A673 (cell line): ENCODE measurements around the gene CCDC57. TPM values are rescaled to one million over a fixed set of nuclear protein-coding genes. Genes with fewer than 3 reads are reported as not detected.

Source experiments
- BruUV-seq: library from RNA; stranded (reverse); fragments of 400-500 nt; replicated peaks from 2 replicates; lab custom pipeline; 2021; lab: Mats Ljungman, UMichigan
- CTCF ChIA-PET: fragments of 300-600 bp; sonication (Branson Sonifier 250); formaldehyde crosslinking; loops from one replicate; lab custom pipeline; 2022; ENCODE audit warnings: antibody characterized with exemption; lab: Charles Lee
- POLR2A ChIA-PET: fragments of 300-600 bp; sonication (Branson Sonifier 250); formaldehyde crosslinking; loops from one replicate; lab custom pipeline; 2022; ENCODE audit warnings: antibody characterized with exemption; ENCODE audit not compliant: low non-redundant PET; lab: Charles Lee
- DNase-seq: peaks from one replicate; pipeline ENCODE4 v3.0.0-alpha.2; 2015; ENCODE audit warnings: low spot score
- H3K27ac ChIP-seq: fragments of 200-600 bp; sonication (generic); 2 replicates; pipeline ENCODE4 v1.5.1; 2016; ENCODE audit warnings: mixed run types, low read depth, mild to moderate bottlenecking, mixed read lengths, antibody characterized with exemption, low read length; ENCODE audit not compliant: poor library complexity, severe bottlenecking
- H3K27me3 ChIP-seq: fragments of 200-600 bp; sonication (generic); replicated peaks from 2 replicates; pipeline ENCODE4 v1.6.1; 2017; ENCODE audit warnings: mixed run types, low read depth, mild to moderate bottlenecking, mixed read lengths, antibody characterized with exemption, low read length; ENCODE audit not compliant: insufficient read depth, poor library complexity
- H3K36me3 ChIP-seq: fragments of 200-600 bp; sonication (generic); 2 replicates; pipeline ENCODE4 v1.6.1; 2016; ENCODE audit warnings: mixed run types, mild to moderate bottlenecking, mixed read lengths, antibody characterized with exemption, low read length; ENCODE audit not compliant: insufficient read depth, poor library complexity, severe bottlenecking
- H3K4me1 ChIP-seq: fragments of 200-600 bp; sonication (generic); 2 replicates; pipeline ENCODE4 v1.6.1; 2017; ENCODE audit warnings: mixed run types, mild to moderate bottlenecking, mixed read lengths, antibody characterized with exemption, low read length; ENCODE audit not compliant: insufficient read depth, poor library complexity, severe bottlenecking
- H3K4me3 ChIP-seq: fragments of 200-600 bp; sonication (generic); 2 replicates; pipeline ENCODE4 v1.5.1; 2016; ENCODE audit warnings: low read depth, mixed run types, mild to moderate bottlenecking, mixed read lengths, low read length; ENCODE audit not compliant: poor library complexity, severe bottlenecking
- H3K9me3 ChIP-seq: fragments of 200-600 bp; sonication (generic); 2 replicates; pipeline ENCODE4 v1.6.1; 2016; ENCODE audit warnings: mixed run types, low read depth, mild to moderate bottlenecking, mixed read lengths, antibody characterized with exemption, low read length; ENCODE audit not compliant: poor library complexity, severe bottlenecking
- CTCF ChIP-seq: fragments of 300-800, 200-600 bp; sonication (generic); conservative IDR thresholded peaks from 2 replicates; pipeline ENCODE4 v1.5.1; 2017; ENCODE audit warnings: low read depth, mild to moderate bottlenecking, antibody characterized with exemption, low read length, moderate library complexity, mixed read lengths
- EZH2 ChIP-seq: fragments of 200-600 bp; sonication (generic); IDR thresholded peaks from 2 replicates; pipeline ENCODE4 v1.6.1; 2017; ENCODE audit warnings: borderline replicate concordance, low read depth, mild to moderate bottlenecking, mixed read lengths, antibody characterized with exemption, low read length; ENCODE audit not compliant: poor library complexity, severe bottlenecking
- intact Hi-C: fragments of 100-400 bp; cut with micrococcal nuclease; formaldehyde crosslinking; loops from one replicate; pipeline ENCODE4 v1.10.0; 2022; ENCODE audit not compliant: unreplicated experiment
- total RNA-seq: library from RNA; stranded (reverse); gene quantifications from 2 replicates; pipeline ENCODE4 v1.2.3, GENCODE V29; 2021

Gene CCDC57
- total RNA-seq, 1 experiment from 2014 or later = 43.6 TPM

- Histone ChIP-seq H3K36me3 (no peaks in the 10 kb centered on the region), H3K4me3 (no peak overlapping the region), H3K27me3 (no peaks in the 10 kb centered on the region), H3K27ac (no peak overlapping the region), H3K4me1 (no peaks in the 10 kb centered on the region), H3K9me3 (no peaks in the 10 kb centered on the region)
- BruUV-seq = no TSS peak
- ChIA-PET CTCF (no interaction called here), POLR2A (no interaction called here)
- intact Hi-C loops = no loop called here
- DNase-seq = no peak
- TF ChIP-seq CTCF = no peak
- TF ChIP-seq EZH2 = no peak
These were observed 97.8 kb downstream of the CCDC57 start for GRCh38 chr17:82114872-82115271.

- TF ChIP-seq EZH2 = no peak
- TF ChIP-seq CTCF = no peak
- DNase-seq = no peak
- Histone ChIP-seq H3K4me3 (no peak overlapping the region), H3K27ac (no peak overlapping the region), H3K36me3 (no peaks in the 10 kb centered on the region), H3K27me3 (no peaks in the 10 kb centered on the region), H3K4me1 (no peaks in the 10 kb centered on the region), H3K9me3 (no peaks in the 10 kb centered on the region)
- BruUV-seq = no TSS peak
- intact Hi-C loops = no loop called here
- POLR2A ChIA-PET = no interaction called here
- CTCF ChIA-PET = no interaction called here
These were observed 98.2 kb downstream of the CCDC57 start for GRCh38 chr17:82114447-82114846.

DNA sequence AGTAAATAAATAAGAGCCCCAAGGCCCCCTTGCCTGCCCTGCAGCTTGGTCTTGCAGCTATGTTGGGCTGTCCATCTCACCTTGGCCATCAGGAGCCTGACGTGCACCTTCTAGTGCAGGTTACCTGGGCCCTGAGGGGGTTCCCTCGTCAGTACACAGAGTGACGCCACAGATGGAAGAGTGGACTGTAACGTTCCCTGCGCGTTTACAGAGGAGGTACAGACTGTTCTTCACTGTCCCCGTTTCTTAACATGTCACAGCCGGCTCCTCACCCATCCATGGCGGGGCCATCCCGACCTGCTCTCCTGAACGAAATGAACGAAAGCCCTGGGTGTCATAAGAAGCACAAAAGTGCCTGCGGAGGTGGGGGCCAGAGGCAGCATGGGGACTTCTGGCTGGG is 98.7 kb downstream of the CCDC57 start:
- ChIA-PET POLR2A (no interaction called here), CTCF (no interaction called here)
- H3K36me3 ChIP-seq = no peaks in the 10 kb centered on the region
- H3K4me1 ChIP-seq = no peaks in the 10 kb centered on the region
- H3K27ac ChIP-seq = no peak overlapping the region
- no peaks in the 10 kb centered on the region for H3K27me3 ChIP-seq
- no peak for TF ChIP-seq CTCF
- no peak for TF ChIP-seq EZH2
- intact Hi-C loops = no loop called here
- DNase-seq = no peak
- BruUV-seq = no TSS peak
- no peak overlapping the region for H3K4me3 ChIP-seq
- no peaks in the 10 kb centered on the region for H3K9me3 ChIP-seq
